ENCODE data around the gene EVI2B.

Gene EVI2B, protein sequence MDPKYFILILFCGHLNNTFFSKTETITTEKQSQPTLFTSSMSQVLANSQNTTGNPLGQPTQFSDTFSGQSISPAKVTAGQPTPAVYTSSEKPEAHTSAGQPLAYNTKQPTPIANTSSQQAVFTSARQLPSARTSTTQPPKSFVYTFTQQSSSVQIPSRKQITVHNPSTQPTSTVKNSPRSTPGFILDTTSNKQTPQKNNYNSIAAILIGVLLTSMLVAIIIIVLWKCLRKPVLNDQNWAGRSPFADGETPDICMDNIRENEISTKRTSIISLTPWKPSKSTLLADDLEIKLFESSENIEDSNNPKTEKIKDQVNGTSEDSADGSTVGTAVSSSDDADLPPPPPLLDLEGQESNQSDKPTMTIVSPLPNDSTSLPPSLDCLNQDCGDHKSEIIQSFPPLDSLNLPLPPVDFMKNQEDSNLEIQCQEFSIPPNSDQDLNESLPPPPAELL

DNA sequence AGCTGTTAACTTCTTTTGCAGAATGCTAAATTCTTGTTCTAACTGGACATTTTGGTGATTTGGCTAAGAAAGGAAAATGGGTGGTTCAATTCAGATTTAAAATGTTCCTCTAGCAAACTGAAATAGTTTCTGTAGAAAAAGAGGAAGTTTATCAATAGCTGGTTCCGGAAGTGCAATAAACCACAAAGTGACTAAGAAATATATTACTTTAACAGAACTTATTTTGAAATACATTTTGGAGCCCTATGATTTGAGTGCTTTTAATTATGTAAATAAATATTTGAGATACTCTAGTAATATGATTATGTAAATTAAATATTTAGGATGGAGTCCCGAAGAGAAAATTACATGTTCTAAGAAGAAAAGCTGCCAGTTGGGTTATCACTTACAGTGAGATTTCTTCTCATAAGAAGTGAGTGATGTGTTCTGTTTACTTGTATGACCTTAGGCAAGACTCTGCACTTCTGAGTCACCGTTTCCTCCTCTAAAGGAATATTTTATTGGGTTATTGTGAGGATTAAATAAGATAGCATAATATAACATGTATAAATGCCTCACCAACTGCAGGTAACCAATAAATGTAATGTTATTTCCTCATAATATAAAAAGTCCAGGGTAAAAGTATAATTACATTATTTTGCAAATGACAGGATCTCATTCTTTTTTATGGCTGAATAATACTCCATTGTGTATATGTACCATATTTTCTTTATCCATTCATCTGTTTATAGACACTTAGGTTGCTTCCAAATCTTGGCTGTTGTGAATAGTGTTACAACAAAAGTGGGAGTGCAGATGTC lies at the start of gene EVI2B:
Gene EVI2B, minus strand, starts transcription at position 73 of the 800 bp plus-strand sequence. CDS start 8,445 bp downstream, outside the sequence.
- no peak within 1 kb of the TSS for H3K4me3 ChIP-seq (IDR thresholded peaks at IDR 0.05; ENCODE audit: insufficient read depth, low read depth, low read length)
- no peaks in the 10 kb centered on the region for H3K27me3 ChIP-seq (ENCODE audit: insufficient read depth, low read depth)
- H3K27ac ChIP-seq: no peak within 1 kb of the TSS
- TF ChIP-seq, protein P1, sequence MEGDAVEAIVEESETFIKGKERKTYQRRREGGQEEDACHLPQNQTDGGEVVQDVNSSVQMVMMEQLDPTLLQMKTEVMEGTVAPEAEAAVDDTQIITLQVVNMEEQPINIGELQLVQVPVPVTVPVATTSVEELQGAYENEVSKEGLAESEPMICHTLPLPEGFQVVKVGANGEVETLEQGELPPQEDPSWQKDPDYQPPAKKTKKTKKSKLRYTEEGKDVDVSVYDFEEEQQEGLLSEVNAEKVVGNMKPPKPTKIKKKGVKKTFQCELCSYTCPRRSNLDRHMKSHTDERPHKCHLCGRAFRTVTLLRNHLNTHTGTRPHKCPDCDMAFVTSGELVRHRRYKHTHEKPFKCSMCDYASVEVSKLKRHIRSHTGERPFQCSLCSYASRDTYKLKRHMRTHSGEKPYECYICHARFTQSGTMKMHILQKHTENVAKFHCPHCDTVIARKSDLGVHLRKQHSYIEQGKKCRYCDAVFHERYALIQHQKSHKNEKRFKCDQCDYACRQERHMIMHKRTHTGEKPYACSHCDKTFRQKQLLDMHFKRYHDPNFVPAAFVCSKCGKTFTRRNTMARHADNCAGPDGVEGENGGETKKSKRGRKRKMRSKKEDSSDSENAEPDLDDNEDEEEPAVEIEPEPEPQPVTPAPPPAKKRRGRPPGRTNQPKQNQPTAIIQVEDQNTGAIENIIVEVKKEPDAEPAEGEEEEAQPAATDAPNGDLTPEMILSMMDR (conservative IDR thresholded peaks at IDR 0.05; ENCODE audit: low read depth, low read length): no peak
- H2AFZ ChIP-seq (ENCODE audit: low read depth): no peak within 1 kb of the TSS
- no peak within 1 kb of the TSS for H3K9ac ChIP-seq
- H3K36me3 ChIP-seq (ENCODE audit: insufficient read depth): no peaks in the 10 kb centered on the region
- no peaks in the 10 kb centered on the region for H4K20me1 ChIP-seq (ENCODE audit: insufficient read depth)
- H3K79me2 ChIP-seq (ENCODE audit: insufficient read depth, low read depth): no peaks in the 10 kb centered on the region
- H3K4me2 ChIP-seq: no peak within 1 kb of the TSS
- H3K4me1 ChIP-seq (ENCODE audit: low read depth, poor library complexity, severe bottlenecking): peaks cover 5% of the 10 kb centered on the region

DNA sequence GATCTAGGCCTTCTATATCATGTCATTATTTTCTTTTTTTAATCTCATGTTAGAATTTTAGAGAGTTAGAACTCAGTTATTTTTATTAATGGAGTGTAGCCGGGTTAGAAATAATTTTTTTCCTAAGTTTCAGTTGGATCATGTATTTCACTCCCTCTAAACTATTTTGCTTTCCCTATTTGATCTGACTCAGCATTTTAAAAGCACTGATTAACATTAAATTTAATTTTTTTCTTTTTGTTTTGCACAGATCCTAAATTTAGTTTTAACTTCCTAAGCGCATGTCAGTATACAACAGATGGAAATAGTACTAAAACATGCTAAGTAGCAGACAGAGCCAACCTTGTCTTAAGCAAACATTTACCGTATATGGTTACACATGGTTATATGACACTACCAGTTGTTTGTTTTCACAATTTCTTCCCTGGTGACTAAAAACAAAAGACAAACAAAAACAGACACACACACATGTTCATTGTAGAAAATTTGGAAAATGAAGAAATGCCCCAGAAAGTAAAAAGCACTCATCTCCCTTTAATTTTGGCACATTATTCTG lies 44.1 kb upstream of the EVI2B start:
- TF ChIP-seq, protein P1 (conservative IDR thresholded peaks at IDR 0.05; ENCODE audit: low read depth, low read length): no peak
- Histone ChIP-seq H3K36me3 (ENCODE audit: insufficient read depth) (no peaks in the 10 kb centered on the region), H2AFZ (ENCODE audit: low read depth) (no peak overlapping the region), H4K20me1 (ENCODE audit: insufficient read depth) (no peaks in the 10 kb centered on the region), H3K27ac (no peak overlapping the region), H3K4me2 (no peak overlapping the region), H3K79me2 (ENCODE audit: insufficient read depth, low read depth) (no peaks in the 10 kb centered on the region), H3K4me1 (ENCODE audit: low read depth, poor library complexity, severe bottlenecking) (no peaks in the 10 kb centered on the region), H3K4me3 (IDR thresholded peaks at IDR 0.05; ENCODE audit: insufficient read depth, low read depth, low read length) (no peak overlapping the region), H3K27me3 (ENCODE audit: insufficient read depth, low read depth) (no peaks in the 10 kb centered on the region), H3K9ac (no peak overlapping the region)

DNA sequence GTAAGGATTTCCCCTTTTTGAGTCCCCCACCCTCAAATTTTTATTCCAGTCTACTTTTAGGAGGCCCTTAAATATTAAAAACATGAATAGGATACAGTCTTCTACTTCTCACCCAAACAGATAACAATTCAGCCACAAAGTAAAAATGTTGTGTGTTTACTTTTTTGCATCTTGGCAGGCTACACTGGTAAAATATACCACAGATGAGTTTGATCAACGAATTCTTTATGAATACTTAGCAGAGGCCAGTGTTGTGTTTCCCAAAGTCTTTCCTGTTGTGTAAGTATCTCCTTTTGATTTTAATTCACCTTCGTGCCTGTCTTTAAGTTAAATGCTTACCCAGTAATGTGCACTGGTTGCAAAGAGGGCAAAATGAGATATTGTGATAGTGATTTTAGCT lies 43.2 kb upstream of the EVI2B start:
- Histone ChIP-seq H2AFZ (ENCODE audit: low read depth) (no peak overlapping the region), H3K9ac (no peak overlapping the region), H3K27ac (no peak overlapping the region), H3K79me2 (ENCODE audit: insufficient read depth, low read depth) (no peaks in the 10 kb centered on the region), H3K36me3 (ENCODE audit: insufficient read depth) (no peaks in the 10 kb centered on the region), H3K4me3 (IDR thresholded peaks at IDR 0.05; ENCODE audit: insufficient read depth, low read depth, low read length) (no peak overlapping the region), H3K4me1 (ENCODE audit: low read depth, poor library complexity, severe bottlenecking) (no peaks in the 10 kb centered on the region), H4K20me1 (ENCODE audit: insufficient read depth) (no peaks in the 10 kb centered on the region), H3K27me3 (ENCODE audit: insufficient read depth, low read depth) (no peaks in the 10 kb centered on the region), H3K4me2 (no peak overlapping the region)
- TF ChIP-seq, protein P1 (conservative IDR thresholded peaks at IDR 0.05; ENCODE audit: low read depth, low read length): no peak

DNA sequence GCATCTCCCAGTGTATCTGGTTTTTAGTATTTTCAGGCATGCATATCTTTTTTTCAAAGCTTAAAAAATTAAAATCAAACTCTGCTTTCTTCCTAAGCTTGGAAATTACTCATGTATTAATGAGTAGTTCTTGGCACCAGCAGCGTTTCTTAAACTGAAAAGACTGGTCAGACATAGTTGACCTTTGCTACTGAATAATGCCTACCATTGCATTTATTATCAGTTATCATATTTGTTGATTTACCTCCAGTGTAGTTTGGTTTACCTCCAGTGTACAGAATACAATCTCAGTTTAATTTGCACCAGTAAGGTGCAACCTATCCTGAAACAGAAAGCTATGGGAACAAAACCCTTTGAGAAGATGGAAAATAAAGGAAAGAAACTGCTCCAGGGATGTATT lies 42.1 kb upstream of the EVI2B start:
- TF ChIP-seq, protein P1 (conservative IDR thresholded peaks at IDR 0.05; ENCODE audit: low read depth, low read length): no peak
- Histone ChIP-seq H3K36me3 (ENCODE audit: insufficient read depth) (no peaks in the 10 kb centered on the region), H3K27ac (no peak overlapping the region), H2AFZ (ENCODE audit: low read depth) (no peak overlapping the region), H3K4me2 (no peak overlapping the region), H3K27me3 (ENCODE audit: insufficient read depth, low read depth) (no peaks in the 10 kb centered on the region), H3K4me3 (IDR thresholded peaks at IDR 0.05; ENCODE audit: insufficient read depth, low read depth, low read length) (no peak overlapping the region), H3K9ac (no peak overlapping the region), H3K79me2 (ENCODE audit: insufficient read depth, low read depth) (no peaks in the 10 kb centered on the region), H3K4me1 (ENCODE audit: low read depth, poor library complexity, severe bottlenecking) (no peaks in the 10 kb centered on the region), H4K20me1 (ENCODE audit: insufficient read depth) (no peaks in the 10 kb centered on the region)

All from KMS-11 (cell line).